Smooth muscle cell of the brain vasculature (primary cell): Measurements from ENCODE around the gene THRSP.
"Not testable (repeated sequence)": the region's sequence is repeated elsewhere in the genome, so short reads cannot be mapped to it uniquely, and the experiment has no call there.

ENCODE experiments used
- DNase-seq: peaks from one replicate; pipeline ENCODE4 v3.0.0-alpha.2; 2012; ENCODE audit warnings: low read depth, low spot score

THRSP gene, protein sequence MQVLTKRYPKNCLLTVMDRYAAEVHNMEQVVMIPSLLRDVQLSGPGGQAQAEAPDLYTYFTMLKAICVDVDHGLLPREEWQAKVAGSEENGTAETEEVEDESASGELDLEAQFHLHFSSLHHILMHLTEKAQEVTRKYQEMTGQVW

DNA sequence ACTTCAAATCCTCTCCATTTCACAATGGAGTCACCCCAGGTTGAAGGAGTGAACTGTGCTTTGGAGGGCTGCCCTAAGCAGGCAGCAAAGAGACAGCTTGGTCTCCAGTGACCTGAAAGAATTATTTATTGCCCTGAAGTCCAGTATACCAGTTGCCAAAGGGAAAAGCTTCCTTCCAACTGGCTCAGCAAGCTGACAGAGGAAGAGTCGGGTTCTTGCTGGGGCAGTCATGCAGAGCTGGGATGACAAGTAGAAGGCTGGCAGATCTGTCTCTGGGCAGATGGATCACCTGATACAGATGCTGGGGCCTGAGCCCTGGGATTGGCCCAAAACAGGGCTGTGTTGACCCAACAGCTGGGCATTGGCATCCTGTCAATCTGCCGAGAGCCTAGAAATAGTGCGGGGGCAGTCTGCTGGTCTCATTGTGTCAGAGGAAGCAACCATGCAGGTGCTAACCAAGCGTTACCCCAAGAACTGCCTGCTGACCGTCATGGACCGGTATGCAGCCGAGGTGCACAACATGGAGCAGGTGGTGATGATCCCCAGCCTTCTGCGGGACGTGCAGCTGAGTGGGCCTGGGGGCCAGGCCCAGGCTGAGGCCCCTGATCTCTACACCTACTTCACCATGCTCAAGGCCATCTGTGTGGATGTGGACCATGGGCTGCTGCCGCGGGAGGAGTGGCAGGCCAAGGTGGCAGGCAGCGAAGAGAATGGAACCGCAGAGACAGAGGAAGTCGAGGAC lies at the start of gene THRSP:
Gene THRSP, plus strand, starts transcription at position 422 of the 742 bp plus-strand sequence. Its CDS starts 21 bp downstream, at position 443.
- no peak for DNase-seq

DNA sequence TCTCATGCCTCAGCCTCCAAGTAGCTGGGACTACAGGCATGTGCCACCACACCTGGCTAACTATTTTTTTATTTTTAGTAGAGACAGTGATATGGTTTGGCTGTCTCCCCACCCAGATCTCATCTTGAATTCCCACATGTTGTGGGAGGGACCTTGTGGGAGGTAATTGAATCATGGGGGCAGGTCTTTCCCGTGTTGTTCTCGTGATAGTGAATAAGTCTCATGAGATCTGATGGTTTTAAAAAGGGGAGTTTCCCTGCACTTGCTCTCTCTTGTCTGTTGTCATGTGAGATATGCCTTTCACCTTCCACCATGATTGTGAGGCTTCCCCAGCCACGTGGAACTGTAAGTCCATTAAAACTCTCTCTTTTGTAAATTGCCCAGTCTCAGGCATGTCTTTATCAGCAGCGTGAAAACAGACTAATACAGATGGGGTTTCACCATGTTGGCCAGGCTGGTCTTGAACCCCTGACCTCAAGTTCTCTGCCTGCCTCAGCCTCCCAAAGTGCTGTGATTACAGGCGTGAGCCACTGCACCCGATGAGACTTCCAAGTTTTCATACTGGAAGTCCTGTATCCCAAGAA lies 48.6 kb upstream of the THRSP start:
- DNase-seq, result not testable (repeated sequence)

DNA sequence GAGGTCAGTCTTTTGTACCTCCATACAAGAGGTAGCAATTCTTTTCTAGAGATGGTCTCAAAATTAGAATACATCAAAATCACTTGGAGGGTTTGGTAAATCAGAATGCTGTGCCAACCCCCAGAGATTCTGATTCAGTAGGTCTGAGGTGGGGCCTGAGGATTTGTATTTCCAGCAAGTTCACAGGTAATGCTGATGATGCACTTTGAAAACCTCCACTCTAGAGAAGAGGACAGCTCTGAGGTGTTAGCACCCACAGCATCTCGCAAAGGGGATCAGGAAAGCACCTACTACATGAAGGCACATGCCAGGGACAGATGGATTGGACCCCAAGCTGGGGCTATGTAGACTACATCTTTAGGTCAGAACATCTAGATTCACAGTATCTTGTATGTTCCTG lies 47.8 kb upstream of the THRSP start:
- DNase-seq, result no peak

DNA sequence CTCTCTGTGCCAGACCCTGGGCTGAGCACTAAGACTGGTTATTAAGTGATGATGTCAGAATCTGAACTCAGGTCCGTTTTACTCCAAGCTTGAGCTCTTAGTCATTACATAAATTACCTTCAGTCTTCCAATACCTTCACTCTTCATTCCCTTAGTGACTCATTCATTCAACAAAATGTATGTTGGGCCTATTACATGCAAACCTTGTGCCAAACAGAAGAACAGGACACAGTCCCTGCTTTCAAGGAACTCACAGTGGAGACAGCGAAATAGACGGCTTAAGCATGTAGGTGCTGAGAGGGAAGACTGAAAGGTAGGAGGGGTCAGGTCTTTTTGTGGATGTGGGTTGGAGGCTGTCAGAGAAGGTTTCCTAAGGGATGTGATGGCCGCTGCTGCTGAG lies 43.9 kb upstream of the THRSP start:
- no peak for DNase-seq

DNA sequence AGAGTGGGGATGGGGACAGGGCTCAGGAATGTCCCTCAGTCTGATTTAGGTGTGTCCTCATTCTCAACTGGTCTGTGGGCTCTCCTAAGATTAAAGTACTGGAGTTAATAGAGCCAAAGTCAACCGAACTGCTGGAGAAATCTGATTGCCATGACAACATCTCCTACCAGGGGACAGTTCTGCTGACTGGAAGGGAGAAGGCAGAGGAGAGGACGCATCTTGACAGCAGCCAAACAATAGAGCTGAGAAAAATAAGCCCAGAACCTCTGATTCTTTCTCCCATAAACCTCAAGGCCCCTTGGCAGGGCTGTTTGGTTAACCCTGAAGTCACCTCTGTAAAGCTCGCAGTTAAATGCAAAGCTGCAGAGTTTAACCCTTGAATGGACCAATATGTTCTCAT lies 43.4 kb upstream of the THRSP start:
- no peak for DNase-seq

DNA sequence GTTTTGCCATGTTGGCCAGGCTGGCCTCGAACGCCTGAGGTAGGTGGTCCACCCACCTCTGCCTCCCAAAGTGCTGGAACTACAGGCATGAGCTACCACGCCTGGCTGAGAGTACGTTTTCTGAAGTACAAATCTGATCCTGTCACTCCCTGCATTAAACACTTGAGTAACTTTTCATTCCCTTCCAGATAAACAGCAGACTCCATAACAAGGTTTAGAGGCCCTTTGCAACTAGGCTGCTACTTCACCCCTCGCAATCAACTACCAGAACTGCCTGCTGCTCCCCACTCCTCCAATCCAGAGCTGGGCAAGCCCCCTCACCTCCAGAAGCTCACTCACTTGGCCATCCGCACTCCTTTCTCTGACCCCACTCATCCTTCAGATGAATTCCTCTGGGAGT lies 42.0 kb upstream of the THRSP start:
- DNase-seq, result no peak

DNA sequence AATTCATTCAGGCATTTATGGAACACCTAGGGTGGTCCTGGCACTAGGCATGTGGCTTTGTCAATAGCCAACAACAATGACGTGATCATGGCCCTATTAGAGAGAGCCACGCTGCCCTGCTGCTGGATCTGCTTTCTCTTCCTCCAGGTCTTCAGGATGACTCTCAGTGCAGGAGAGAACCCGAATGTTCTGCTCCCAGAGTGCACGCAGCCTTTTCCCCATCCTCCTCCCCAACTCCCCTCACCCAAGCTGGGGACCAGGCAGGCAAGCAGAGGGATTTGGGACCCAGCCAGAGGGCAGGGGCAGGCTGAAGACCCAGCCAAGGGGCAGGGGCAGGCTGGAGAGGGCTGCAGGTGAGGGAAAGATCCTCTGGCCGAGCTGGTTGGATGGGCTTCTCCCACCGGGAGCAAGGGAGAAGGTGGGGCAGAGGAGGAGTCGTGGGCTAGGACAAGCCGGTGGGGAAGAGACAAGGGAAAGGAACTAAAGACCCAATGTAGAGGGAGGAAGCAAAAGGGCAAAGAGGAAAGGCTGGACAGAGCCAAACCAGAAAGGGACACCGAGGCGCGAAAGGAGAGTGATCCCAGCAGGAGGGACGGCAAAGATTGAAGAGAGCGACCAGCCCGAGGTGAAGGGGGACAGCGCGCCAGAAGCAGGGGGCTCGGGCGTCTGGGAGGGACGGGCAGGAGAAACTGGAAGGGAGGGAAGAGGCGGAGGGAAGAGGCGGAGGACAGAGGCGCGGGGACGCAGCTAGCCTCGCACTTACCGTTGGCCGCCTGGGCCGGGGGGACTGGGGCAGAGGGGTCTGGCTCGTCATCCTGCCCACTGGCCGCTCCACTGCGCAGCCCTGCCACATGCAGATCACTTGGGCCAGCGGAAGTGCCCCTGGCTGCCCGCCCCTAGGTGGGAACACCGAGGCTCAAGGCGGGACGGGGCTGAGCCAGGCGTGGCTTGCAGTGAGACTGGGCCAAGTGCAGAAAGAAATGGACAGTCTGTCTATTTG lies 41.0 kb upstream of the THRSP start, which contains the start of gene KCTD14:
Gene KCTD14, minus strand, starts transcription at position 880 of the 1,000 bp plus-strand sequence. Its CDS starts 27 bp downstream, at position 853.
- no peak for DNase-seq

DNA sequence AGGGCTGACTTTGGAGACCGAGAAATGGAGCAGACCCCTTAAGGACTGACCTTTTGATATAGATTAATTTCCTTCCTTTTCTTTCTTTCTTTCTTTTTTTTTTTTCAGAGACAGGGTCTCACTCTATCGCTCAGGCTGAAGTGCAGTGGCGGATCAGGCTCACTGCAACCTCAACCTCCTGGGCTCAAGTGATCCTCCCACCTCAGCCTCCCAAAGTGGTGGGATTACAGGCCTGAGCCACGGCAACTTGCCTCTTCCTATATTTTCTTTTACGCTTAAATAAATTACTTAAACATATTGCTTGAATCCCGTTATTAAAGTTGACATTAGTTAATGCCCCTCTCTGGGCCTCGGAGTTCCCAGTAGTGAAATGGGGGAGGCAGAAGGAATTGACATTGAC lies 40.2 kb upstream of the THRSP start:
- DNase-seq, result no peak

DNA sequence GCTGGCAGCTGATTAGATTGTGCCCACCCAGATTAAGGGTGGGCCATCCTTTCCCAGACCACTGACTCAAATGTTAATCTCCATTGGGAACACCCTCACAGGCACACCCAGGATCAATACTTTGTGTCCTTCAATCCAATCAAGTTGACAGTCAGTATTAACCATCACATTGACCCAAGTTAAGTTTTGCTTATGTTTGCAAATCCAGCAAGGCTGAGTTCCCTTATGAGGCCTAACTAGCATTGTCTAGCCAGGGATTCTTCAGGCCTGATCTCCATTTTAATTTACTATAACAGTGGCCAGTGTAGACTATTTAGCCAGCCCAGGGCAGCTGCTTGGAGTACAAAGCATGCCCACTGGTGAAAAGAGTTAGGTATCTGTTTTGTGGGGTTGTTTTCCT lies 38.3 kb upstream of the THRSP start:
- DNase-seq, result no peak

DNA sequence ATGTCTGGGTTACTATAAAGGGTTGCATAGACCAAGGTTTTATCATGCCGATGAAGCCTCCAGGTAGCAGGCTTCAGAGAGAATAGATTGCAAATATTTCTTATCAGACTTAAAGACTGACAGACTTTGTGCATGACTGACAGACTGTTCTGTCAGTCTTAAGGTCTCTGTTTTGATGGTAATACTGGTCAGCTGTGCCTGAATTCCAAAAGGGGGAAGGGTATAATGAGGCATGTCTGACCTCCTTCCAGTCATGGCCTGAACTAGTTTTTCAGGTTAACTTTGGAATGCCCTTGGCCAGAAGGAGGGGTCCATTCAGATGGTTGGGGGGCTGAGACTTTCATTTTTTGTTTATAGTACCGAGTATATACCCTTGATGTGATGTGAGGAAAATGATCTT lies 35.9 kb upstream of the THRSP start:
- no peak for DNase-seq

DNA sequence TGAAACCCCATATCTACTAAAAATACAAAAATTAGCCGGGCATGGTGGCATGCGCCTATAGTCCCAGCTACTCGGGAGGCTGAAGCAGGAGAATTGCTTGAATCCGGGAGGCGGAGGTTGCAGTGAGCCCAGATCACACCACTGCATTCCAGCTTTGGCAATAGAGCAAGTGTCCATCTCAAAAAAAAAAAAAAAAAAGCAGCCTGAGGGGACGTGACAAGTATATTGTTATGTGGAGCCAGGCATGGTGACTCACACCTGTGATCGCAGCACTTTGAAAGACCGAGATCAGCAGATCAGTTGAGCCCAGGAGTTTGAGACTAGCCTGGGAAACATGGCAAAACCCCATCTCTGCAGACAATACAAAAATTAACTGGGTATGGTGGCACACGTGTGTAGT lies 35.2 kb upstream of the THRSP start:
- not testable (repeated sequence) for DNase-seq

DNA sequence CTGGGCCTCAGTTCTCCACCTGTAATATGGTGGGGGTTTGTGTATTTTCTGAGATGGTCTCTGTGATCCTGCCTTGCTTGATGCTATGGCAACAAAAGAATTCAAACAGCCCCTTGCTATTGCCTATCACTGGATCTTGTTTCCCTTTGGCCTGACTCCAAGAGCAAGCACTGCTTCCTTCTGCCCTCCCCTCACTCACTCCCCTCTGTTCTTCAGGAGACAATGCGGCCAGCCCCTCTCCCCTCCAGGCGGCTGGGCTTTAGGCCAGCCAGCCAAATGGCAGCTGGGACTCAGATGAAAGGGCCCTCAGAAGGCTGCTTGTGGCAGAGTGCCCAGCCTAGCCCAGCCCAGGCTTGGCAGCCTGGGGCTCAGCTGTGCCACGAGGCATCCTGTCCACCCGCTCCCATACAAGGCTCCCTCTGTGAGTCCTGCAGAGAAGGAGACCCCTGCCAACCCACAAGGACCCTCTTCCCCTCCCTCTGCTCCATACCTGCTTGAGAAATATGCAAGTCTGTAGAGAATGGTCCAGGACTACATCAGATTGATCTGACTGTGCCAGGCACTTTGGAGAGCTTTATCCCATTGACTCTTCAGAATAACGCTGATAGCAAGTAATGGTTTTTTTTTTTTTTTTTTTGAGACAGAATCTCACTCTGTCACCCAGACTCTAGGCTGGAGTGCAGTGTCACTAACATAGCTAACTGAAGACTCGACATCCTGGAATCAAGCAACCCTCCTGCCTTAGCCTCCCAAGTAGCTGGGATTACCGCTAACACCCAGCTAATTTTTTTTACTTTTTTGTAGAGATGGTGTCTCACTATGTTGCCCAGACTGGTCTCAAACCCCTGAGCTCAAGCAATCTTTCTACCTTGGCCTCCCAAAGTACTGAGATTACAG lies 33.0 kb upstream of the THRSP start:
- peak; percentile 69 for DNase-seq

DNA sequence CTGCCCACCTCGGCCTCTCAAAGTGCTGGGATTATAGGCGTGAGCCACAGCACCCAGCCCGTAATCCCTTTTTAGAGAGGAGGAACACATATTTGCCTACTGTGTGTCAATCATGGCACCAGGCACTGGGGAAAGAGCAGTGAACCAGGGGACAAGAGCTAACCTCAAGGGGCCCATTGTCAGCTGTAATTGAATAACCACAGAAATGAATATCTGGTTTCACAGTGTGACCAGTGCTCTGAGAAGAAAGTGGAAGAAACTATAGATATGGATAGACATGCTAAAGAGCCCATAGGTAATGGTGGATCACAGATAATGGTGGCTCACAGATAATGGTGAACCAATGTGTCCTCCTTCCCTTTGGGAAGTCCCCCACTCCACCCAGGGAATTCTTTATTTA lies 32.0 kb upstream of the THRSP start:
- no peak for DNase-seq

DNA sequence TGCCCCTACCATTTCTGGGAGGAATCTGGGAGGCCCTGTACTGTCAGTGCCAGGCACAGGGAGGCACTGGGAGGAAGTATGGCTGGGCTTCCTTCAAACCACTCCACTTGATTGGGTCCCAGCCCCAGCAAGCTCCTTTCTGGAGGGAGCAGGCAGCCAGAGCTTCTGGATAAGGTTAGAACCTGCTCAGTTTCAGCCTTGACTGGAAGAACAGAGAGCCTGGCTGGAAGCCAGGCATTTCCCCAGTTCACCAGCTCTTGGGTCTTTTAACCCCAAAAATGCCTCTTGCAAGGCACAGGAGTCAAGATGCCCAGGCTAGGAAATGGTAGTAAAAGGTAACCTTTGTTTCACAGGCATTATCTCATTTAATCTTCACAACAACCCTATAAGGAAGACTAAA lies 31.6 kb upstream of the THRSP start:
- no peak for DNase-seq

DNA sequence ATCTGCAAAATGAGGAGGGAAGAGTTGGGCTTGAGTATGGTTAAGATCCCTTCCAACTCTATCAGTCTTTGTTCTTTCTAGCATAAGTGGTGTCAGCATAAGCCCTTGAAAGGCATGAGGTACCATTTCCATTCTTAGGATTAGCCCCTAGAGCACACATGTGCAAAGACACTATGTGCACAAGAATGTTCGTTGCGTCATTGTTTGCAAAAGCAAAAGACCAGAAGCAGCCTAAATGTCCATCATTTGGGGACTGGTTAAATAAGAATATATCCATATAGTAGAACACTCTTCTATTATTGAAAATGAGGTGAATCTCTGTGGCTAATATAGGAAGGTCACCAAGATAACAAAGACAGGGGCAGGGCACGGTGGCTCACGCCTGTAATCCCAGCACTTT lies 30.6 kb upstream of the THRSP start:
- DNase-seq, result no peak

DNA sequence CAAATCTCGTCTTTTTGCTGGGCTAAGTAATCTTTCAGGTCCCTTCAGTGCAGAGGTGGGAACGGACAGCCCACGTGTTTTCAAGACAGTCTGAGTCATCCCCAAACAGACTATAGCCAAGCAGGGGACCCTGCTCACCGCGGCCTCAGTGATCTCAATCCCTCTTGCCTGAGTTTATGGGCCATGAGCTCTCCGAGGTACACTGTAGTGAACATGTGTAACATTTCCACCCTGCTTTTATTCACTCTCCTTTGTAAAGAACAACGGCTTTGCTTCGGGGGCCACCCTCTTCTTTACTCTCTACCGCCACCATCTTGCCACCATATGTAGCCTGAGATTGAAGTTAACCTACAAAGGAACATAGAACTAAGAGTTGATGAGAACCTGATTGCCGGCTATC lies 29.0 kb upstream of the THRSP start:
- DNase-seq, result no peak

DNA sequence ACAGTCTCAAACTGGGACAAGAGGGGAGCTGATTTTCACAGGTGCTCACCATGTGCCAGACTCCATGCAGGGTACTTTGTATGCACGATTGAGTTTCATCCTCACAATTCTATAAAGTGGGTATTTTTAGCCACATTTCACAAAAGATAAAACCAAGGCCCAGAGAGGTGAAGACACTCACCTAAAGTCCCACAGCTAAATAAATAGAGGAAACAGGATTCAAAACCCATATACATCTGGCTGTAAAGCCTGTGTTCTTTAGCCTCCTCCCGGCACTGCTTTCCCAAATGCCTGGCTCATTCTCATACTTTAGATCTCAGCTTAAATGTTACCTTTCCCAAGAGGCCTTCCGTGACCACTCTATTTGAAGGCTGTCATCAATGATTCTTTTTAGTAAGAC lies 27.3 kb upstream of the THRSP start:
- no peak for DNase-seq

DNA sequence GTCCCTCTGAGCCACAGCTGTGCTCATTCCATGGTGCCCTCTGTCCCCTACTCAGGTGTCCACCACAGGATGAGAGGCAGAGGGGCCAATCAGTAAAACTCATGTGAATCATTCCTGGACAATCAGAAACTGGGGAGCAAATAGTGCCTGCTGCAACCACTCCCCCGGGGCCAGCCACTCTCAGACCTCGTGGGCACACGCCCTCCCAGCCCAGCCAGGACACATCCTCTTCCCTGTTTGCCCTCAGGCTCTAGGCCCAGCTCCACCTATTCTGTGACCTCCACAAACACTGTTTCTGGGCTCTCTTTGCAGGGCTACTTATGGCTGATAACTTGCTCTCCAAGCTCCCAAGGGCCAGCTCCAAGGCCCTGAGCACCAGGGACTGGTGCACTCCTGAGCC lies 26.6 kb upstream of the THRSP start:
- no peak for DNase-seq

DNA sequence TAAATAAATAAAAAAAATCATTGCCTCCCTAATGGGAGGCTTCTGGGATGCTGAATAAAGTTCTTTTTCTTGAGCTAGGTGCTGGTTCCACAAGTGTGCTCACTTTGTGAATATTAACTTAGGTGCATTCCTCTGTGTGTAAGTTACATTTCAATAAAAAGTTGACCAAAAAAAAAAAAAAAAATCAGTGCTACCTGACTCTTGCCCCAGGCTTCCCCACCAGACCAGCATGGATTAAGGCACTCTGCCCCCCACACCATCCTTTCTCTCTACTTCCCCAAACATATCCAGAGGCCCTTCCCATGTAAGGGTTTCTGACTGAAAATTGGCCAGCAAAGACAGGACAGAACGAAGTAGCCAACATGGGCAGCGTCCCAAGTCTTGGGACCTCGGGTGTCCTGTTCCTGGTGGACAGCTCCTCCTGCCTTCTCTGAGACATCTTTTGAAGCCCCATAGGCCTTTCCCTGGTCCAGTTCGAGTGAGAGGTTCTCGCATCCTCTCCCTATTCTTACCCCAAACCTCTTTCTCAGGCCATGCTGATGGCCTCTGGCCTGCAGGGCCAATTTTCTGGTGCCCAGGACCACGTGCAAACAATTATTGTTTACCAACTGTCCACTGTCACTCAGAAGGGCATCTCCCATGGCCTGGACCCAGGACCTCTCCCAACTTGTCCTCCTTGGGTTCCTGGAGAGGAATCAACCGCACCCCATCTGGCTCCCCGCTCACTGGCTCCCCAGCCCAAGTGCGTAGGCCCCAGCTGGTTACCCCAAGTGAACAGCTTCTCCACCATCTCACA lies 25.6 kb upstream of the THRSP start:
- no peak for DNase-seq

DNA sequence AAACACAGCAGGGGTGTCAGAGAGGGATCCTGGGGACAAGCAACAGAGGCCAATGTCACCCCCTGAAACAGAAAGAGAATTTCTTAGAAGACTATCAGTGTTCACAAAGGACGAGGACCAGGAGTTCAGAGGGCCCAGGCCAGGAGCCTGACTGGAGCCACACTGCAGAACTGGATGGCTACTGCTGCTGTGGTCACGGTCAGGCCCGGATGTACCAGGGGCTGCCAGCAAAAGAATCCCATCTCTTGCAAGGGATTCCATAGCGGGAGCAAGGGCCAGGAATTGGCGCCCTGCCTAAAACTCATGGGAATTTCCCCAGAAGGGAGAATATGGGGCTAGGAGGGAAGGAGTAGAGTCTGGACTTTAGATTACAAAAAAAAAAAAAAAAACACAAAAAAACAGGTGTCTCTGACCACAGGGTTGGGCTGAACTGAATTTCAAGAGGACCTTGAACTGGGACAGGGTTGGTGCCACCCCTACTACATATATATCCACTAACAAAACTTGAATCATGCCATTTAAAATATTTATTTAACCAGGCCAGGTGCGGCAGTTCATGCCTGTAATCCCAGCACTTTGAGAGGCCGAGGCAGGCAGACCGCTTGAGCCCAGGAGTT lies 24.9 kb upstream of the THRSP start:
- DNase-seq, result no peak
